IMR-90 (cell line): ENCODE data around the gene SPRED3. TPM values are rescaled to one million over a fixed set of nuclear protein-coding genes. Genes with fewer than 3 reads are reported as not detected.

Experiments used
- ATAC-seq: fragments of 200-7000 bp; cut with Tn5 transposase; 2 replicates; pipeline ENCODE4 v1.9.1; 2020; ENCODE audit warnings: low read depth, mild to moderate bottlenecking, moderate library complexity
- BruUV-seq: library from RNA; stranded (reverse); fragments of 400-500 nt; replicated peaks from 2 replicates; lab custom pipeline; 2021; lab: Mats Ljungman, UMichigan
- CTCF ChIA-PET: fragments of 300-600 bp; formaldehyde crosslinking; extraction: SDS; loops from one replicate; lab custom pipeline; 2021; ENCODE audit warnings: antibody characterized with exemption; lab: Yijun Ruan, JAX
- POLR2A ChIA-PET: fragments of 300-600 bp; sonication (Branson Sonifier 250); formaldehyde crosslinking; loops from one replicate; lab custom pipeline; 2022; ENCODE audit warnings: antibody characterized with exemption; ENCODE audit not compliant: unreplicated experiment; lab: Charles Lee
- DNase-seq: peaks from one replicate; pipeline ENCODE4 v3.0.0; 2013
- H2AFZ ChIP-seq: replicated peaks from 2 replicates; pipeline ENCODE3; 2013; ENCODE audit warnings: low read length, mild to moderate bottlenecking; ENCODE audit not compliant: poor library complexity
- H2AK5ac ChIP-seq: 2 replicates; pipeline ENCODE4 v1.6.1; 2013; ENCODE audit warnings: low read depth, low read length, inconsistent platforms
- H2AK9ac ChIP-seq: replicated peaks from 2 replicates; pipeline ENCODE3; 2013; ENCODE audit warnings: mild to moderate bottlenecking, low read depth, low read length, moderate library complexity; ENCODE audit not compliant: poor library complexity
- H2BK120ac ChIP-seq: 2 replicates; pipeline ENCODE4 v1.6.1; 2013; ENCODE audit warnings: low read depth, low read length, inconsistent platforms
- H2BK15ac ChIP-seq: 3 replicates; pipeline ENCODE4 v1.6.1; 2013; ENCODE audit warnings: low read depth, low read length, inconsistent platforms
- H2BK20ac ChIP-seq: 2 replicates; pipeline ENCODE4 v1.6.1; 2013; ENCODE audit warnings: low read depth, mild to moderate bottlenecking, inconsistent platforms, low read length, moderate library complexity
- H2BK5ac ChIP-seq: 2 replicates; pipeline ENCODE4 v1.6.1; 2013; ENCODE audit warnings: mild to moderate bottlenecking, low read depth, low read length, inconsistent platforms; ENCODE audit not compliant: poor library complexity, severe bottlenecking
- H3K14ac ChIP-seq: replicated peaks from 2 replicates; pipeline ENCODE4 v1.6.1; 2013; ENCODE audit warnings: low read depth, low read length, inconsistent platforms
- H3K18ac ChIP-seq: 2 replicates; pipeline ENCODE4 v1.6.1; 2013; ENCODE audit warnings: low read depth, low read length, control low read depth
- H3K23ac ChIP-seq: 2 replicates; pipeline ENCODE4 v1.6.1; 2013; ENCODE audit warnings: low read depth, low read length, inconsistent platforms
- H3K27ac ChIP-seq: 2 replicates; pipeline ENCODE4 v1.5.1; 2013; ENCODE audit warnings: mild to moderate bottlenecking, control low read depth, low read length; ENCODE audit not compliant: insufficient read depth
- H3K27me3 ChIP-seq: 2 replicates; pipeline ENCODE4 v1.6.1; 2013; ENCODE audit warnings: low read length; ENCODE audit not compliant: control insufficient read depth, insufficient read depth
- H3K36me3 ChIP-seq: 2 replicates; pipeline ENCODE4 v1.6.1; 2013; ENCODE audit warnings: low read length, mixed read lengths; ENCODE audit not compliant: control insufficient read depth, insufficient read depth
- H3K4ac ChIP-seq: 2 replicates; pipeline ENCODE4 v1.6.1; 2013; ENCODE audit warnings: low read depth, low read length, inconsistent platforms
- H3K4me1 ChIP-seq: 2 replicates; pipeline ENCODE4 v1.6.1; 2013; ENCODE audit warnings: low read length, mixed read lengths; ENCODE audit not compliant: control insufficient read depth, insufficient read depth
- H3K4me2 ChIP-seq: 2 replicates; pipeline ENCODE4 v1.6.1; 2013; ENCODE audit warnings: low read depth, mild to moderate bottlenecking, control low read depth, low read length, moderate library complexity
- H3K4me3 ChIP-seq: 2 replicates; pipeline ENCODE4 v1.5.1; 2013; ENCODE audit warnings: low read depth, mild to moderate bottlenecking, control low read depth, low read length, moderate library complexity; ENCODE audit not compliant: insufficient read depth
- H3K56ac ChIP-seq: 2 replicates; pipeline ENCODE4 v1.6.1; 2013; ENCODE audit warnings: low read length, inconsistent platforms; ENCODE audit not compliant: insufficient read depth; ENCODE audit errors: extremely low read depth
- H3K79me1 ChIP-seq, 2 experiments: 2 replicates each; pipeline ENCODE4 v1.6.1; 2013; ENCODE audit warnings: low read length in 2 of 2, inconsistent platforms in 1 of 2, low read depth in 1 of 2
- H3K9ac ChIP-seq: 2 replicates; pipeline ENCODE4 v1.6.1; 2013; ENCODE audit warnings: low read depth, low read length, control low read depth
- H3K9me1 ChIP-seq: 2 replicates; pipeline ENCODE4 v1.6.1; 2013; ENCODE audit warnings: low read length, inconsistent platforms; ENCODE audit not compliant: insufficient read depth
- H3K9me3 ChIP-seq: 2 replicates; pipeline ENCODE4 v1.6.1; 2013; ENCODE audit warnings: low read length; ENCODE audit not compliant: control insufficient read depth, insufficient read depth
- H4K20me1 ChIP-seq: 2 replicates; pipeline ENCODE4 v1.6.1; 2013; ENCODE audit warnings: low read length, inconsistent platforms; ENCODE audit not compliant: insufficient read depth
- H4K5ac ChIP-seq: 2 replicates; pipeline ENCODE4 v1.6.1; 2013; ENCODE audit warnings: mild to moderate bottlenecking, low read depth, low read length, control low read depth
- H4K8ac ChIP-seq, 2 experiments: 2 replicates each; pipeline ENCODE4 v1.6.1; 2013; ENCODE audit warnings: low read depth in 2 of 2, low read length in 2 of 2, control low read depth in 1 of 2, inconsistent platforms in 1 of 2
- H4K91ac ChIP-seq: 2 replicates; pipeline ENCODE4 v1.6.1; 2013; ENCODE audit warnings: low read depth, low read length, inconsistent platforms; ENCODE audit not compliant: insufficient read depth
- BHLHE40 ChIP-seq: fragments of 150-350 bp; IDR thresholded peaks from 2 replicates; pipeline ENCODE4 v1.6.1; 2016; ENCODE audit warnings: mild to moderate bottlenecking, low read depth, low read length
- CEBPB ChIP-seq: IDR thresholded peaks from 2 replicates; pipeline ENCODE4 v1.6.1; 2012; ENCODE audit warnings: low read depth, low read length, improper control_type of control experiment
- MAFK ChIP-seq: IDR thresholded peaks from 2 replicates; pipeline ENCODE4 v1.6.1; 2012; ENCODE audit warnings: low read depth, low read length, improper control_type of control experiment
- MAZ ChIP-seq: IDR thresholded peaks from 2 replicates; pipeline ENCODE4 v1.6.1; 2012; ENCODE audit warnings: low read depth, mild to moderate bottlenecking, low read length, improper control_type of control experiment, moderate library complexity, borderline replicate concordance
- MXI1 ChIP-seq: IDR thresholded peaks from 2 replicates; pipeline ENCODE4 v1.6.1; 2012; ENCODE audit warnings: low read depth, mild to moderate bottlenecking, low read length, moderate library complexity, borderline replicate concordance
- POLR2A ChIP-seq: IDR thresholded peaks from 2 replicates; pipeline ENCODE4 v1.6.1; 2012; ENCODE audit warnings: mild to moderate bottlenecking, low read depth, low read length
- WGBS, 2 experiments: methylation state at CpG; one replicate each; pipeline versions ENCODE4 v1.1.5 to v1.1.7; 2013; ENCODE audit warnings: missing lambda C conversion rate in 2 of 2; ENCODE audit not compliant: insufficient read length in 1 of 2; ENCODE audit errors: extremely low coverage in 2 of 2; 5-methylcytosine and 5-hydroxymethylcytosine counted together
- dilution Hi-C: fragments of 300-500 bp; cut with HindIII; formaldehyde crosslinking; loops from one replicate; pipeline ENCODE4 v1.14.3; 2018; ENCODE audit warnings: low sequenced_read_pairs; ENCODE audit not compliant: unreplicated experiment
- in situ Hi-C: fragments of 300-500 bp; cut with MboI; formaldehyde crosslinking; loops from 3 replicates; pipeline ENCODE4 v1.14.3; 2019; ENCODE audit warnings: low sequenced_read_pairs, inconsistent platforms, mixed read lengths
- intact Hi-C: fragments of 100-400 bp; cut with micrococcal nuclease; formaldehyde crosslinking; loops from 2 replicates; pipeline ENCODE4 v1.10.0; 2022
- polyA plus RNA-seq, 3 experiments: library from polyadenylated mRNA; depleted of rRNA; stranded (reverse); fragments of >200 nt; gene quantifications; 2 replicates each; pipeline ENCODE4 v1.2.3, GENCODE V29; 2012; ENCODE audit warnings: low replicate concordance in 1 of 3
- total RNA-seq: library from RNA; depleted of rRNA; stranded (reverse); fragments of >200 nt; gene quantifications from 2 replicates; pipeline ENCODE4 v1.2.3, GENCODE V29; 2012
- TF ChIP-seq, protein P1 (sequence below): fragments of 150-350 bp; IDR thresholded peaks from 2 replicates; pipeline ENCODE4 v1.6.1; 2016; ENCODE audit warnings: low read depth, mild to moderate bottlenecking, low read length, moderate library complexity, borderline replicate concordance
- TF ChIP-seq, protein P2 (sequence below): conservative IDR thresholded peaks from 2 replicates; pipeline ENCODE4 v1.5.1; 2012; ENCODE audit warnings: mild to moderate bottlenecking, low read depth, low read length, improper control_type of control experiment

The SPRED3 gene
- total and polyA plus RNA-seq, 2 of the 4 experiments (the other 2 are of a cell fraction) = 0.90 to 7.9 TPM

DNA sequence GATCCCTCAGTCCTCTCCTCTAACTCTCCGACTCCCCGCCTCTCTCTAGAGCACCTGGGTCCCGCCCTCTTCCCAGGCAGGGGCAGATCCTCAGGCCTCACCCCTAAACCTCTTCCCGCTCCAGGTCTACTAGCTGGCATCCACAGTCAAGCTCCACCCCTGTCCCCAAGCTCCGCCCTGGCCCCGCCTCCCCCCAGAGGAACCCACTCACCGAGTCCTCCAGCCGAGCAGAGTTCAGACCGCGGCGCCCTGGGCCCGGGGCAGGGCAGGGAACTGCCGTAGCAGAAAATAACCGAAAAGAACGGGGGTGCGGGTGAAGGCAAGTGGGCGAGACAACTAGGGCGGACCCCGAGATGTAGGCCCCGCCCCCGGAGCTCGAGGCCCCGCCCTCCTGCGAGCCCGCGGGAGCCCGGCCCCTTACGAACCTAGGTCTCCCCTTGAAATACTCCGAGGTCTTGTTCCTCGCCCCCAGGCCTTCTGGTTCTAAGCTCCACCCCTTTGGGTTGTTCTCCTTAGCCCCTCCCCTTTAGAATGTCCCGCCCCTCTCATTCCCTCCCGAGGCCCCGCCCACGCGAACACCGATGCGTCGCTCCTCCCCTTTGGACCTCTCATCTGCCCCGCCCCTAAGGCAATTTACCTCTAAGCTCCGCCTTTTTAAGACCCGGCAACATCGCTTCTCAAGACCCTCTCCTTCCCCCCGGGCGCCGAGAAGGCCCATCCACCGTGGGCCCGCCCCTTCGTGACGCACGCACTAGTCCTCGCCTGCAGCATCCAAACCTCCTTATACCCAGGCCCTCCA lies 748 bp upstream of the SPRED3 start, which contains the start of gene GGN:
Gene GGN, minus strand, starts transcription at position 485 of the 799 bp plus-strand sequence. CDS start 773 bp downstream, outside the sequence.
- peak within 1 kb of the TSS; percentile 88 for H4K91ac ChIP-seq
- peak within 1 kb of the TSS; percentile 67 for H3K4me3 ChIP-seq
- peaks cover 2% of the 10 kb centered on the region for H3K4me1 ChIP-seq
- in situ Hi-C loops (no loop called here), dilution Hi-C loops (no loop called here), intact Hi-C loops (loop anchor here (2.0 to 5.0 kb wide), 2 partner anchors 13 to 155 kb away; partner anchors contain the start of gene PSMD8)
- peak within 1 kb of the TSS; percentile 78 for H3K18ac ChIP-seq
- WGBS, 2 experiments = 0% methylated on average over 32 of the region's 51 CpGs; no CpG with 5 or more reads in 1 of the 2 experiments
- peak within 1 kb of the TSS; percentile 83 for H3K9ac ChIP-seq
- H2BK15ac ChIP-seq = peak within 1 kb of the TSS; percentile 97; the same call in 2 of the 3 replicates
- peak within 1 kb of the TSS; percentile 96 for H3K4me2 ChIP-seq
- H2BK120ac ChIP-seq = peak within 1 kb of the TSS; percentile 71
- ATAC-seq (peak; percentile 81), DNase-seq (peak; percentile 93)
- H2BK5ac ChIP-seq = peak within 1 kb of the TSS; percentile 84
- H2BK20ac ChIP-seq = peak within 1 kb of the TSS; percentile 63; the same call in 1 of the 2 replicates
- peak within 1 kb of the TSS; percentile 90 for H3K27ac ChIP-seq
- peaks cover 25% of the 10 kb centered on the region for H3K36me3 ChIP-seq
- POLR2A ChIA-PET = interaction anchor here (0.5 to 2.4 kb wide), 4 partner anchors 12 to 234 kb away, joined by 3 to 12 read pairs (median 4); partner anchors contain the start of gene PSMD8
- H4K8ac ChIP-seq = peak within 1 kb of the TSS; percentile 40 to 90
- peak within 1 kb of the TSS; percentile 82; the same call in 1 of the 2 replicates for H3K23ac ChIP-seq
- peak within 1 kb of the TSS; percentile 91 for H2AK5ac ChIP-seq
- peak within 1 kb of the TSS; percentile 100 for H2AK9ac ChIP-seq
- peaks cover 7% of the 10 kb centered on the region for H3K9me1 ChIP-seq
- H4K5ac ChIP-seq = peak within 1 kb of the TSS; percentile 53
- TF ChIP-seq CEBPB = no peak
- no peak for TF ChIP-seq MAFK
- TF ChIP-seq MAZ = peak; percentile 66; the same call in 1 of the 2 replicates
- TF ChIP-seq, protein P1, sequence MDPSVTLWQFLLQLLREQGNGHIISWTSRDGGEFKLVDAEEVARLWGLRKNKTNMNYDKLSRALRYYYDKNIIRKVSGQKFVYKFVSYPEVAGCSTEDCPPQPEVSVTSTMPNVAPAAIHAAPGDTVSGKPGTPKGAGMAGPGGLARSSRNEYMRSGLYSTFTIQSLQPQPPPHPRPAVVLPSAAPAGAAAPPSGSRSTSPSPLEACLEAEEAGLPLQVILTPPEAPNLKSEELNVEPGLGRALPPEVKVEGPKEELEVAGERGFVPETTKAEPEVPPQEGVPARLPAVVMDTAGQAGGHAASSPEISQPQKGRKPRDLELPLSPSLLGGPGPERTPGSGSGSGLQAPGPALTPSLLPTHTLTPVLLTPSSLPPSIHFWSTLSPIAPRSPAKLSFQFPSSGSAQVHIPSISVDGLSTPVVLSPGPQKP = no peak
- TF ChIP-seq, protein P2, sequence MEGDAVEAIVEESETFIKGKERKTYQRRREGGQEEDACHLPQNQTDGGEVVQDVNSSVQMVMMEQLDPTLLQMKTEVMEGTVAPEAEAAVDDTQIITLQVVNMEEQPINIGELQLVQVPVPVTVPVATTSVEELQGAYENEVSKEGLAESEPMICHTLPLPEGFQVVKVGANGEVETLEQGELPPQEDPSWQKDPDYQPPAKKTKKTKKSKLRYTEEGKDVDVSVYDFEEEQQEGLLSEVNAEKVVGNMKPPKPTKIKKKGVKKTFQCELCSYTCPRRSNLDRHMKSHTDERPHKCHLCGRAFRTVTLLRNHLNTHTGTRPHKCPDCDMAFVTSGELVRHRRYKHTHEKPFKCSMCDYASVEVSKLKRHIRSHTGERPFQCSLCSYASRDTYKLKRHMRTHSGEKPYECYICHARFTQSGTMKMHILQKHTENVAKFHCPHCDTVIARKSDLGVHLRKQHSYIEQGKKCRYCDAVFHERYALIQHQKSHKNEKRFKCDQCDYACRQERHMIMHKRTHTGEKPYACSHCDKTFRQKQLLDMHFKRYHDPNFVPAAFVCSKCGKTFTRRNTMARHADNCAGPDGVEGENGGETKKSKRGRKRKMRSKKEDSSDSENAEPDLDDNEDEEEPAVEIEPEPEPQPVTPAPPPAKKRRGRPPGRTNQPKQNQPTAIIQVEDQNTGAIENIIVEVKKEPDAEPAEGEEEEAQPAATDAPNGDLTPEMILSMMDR = no peak
- peak; percentile 34; the same call in 1 of the 2 replicates for TF ChIP-seq POLR2A
- TF ChIP-seq BHLHE40 = no peak
- TF ChIP-seq MXI1 = no peak
- no TSS peak for BruUV-seq
- peak within 1 kb of the TSS; percentile 86 for H3K4ac ChIP-seq
- no peaks in the 10 kb centered on the region for H3K27me3 ChIP-seq
- peaks cover 8% of the 10 kb centered on the region for H4K20me1 ChIP-seq
- H3K14ac ChIP-seq = peak within 1 kb of the TSS; percentile 92
- CTCF ChIA-PET = interaction anchor here (0.7 to 1.5 kb wide), 3 partner anchors 12 to 15 kb away, joined by 3 to 6 read pairs (median 4); partner anchors contain the start of genes FAM98C and PSMD8
- H3K79me1 ChIP-seq = peaks cover 7 to 53% of the 10 kb centered on the region in 2 experiments; a peak in 3 of 4 replicates
- peak within 1 kb of the TSS; percentile 92 for H2AFZ ChIP-seq
- peak within 1 kb of the TSS; percentile 86 for H3K56ac ChIP-seq
- H3K9me3 ChIP-seq = no peaks in the 10 kb centered on the region
